Measurements from ENCODE around the gene KRTAP5-1. TPM values are rescaled to one million over a fixed set of nuclear protein-coding genes. Genes with fewer than 3 reads are reported as not detected.

KRTAP5-1 gene
- total RNA-seq, 2 donors from 2014 or later: not detected

DNA sequence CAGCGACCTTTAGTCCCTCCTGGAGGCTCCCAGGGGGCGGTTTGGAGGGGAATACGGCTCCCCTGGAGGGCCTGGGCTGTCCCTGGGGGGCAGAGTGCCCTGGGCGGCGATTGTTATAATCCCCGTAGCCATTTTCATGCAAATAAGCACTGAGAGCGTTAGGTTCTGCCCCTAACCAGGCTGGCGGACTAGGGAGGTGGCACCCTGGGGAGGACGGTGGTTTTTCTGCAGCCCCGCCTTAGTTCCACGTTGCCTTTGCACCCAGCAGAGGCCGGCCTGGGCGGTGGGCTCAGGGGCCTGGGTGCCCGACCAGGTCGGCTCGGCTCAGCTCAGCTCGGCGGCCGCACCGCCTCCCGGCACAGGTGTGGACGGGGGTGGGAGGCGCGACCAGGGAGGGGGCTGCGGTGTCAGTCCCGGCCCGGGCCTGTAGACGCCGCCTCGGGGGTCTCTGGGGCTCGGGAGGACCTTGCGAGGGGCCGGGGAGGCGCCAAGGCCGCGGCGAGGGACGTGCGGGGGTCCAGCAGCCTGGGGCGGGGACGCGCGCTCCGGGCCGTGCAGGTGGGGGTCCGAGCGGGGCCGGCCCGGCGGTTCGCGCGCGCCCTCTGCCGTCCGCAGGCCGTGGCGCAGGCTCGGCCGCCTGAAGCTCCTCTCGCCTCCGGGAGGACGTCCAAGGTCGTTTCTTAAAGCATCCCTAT, 10.7 kb downstream of the KRTAP5-1 start:
- H3K4me3 Mint-ChIP-seq: peak overlapping the region; percentile 78 to 79
- peaks cover 7% of the 10 kb centered on the region for H3K27me3 Mint-ChIP-seq (ENCODE audit: low read depth)
- H3K27ac Mint-ChIP-seq: no peak overlapping the region
- DNase-seq: peak; percentile 64 to 76
- H3K4me1 Mint-ChIP-seq (ENCODE audit: low read depth): peaks cover 8% of the 10 kb centered on the region
- peaks cover 0 to 6% of the 10 kb centered on the region in 2 donors for H3K9me3 Mint-ChIP-seq
- ATAC-seq (replicated peaks in 1 of 2): peak; percentile 51 to 59
- peaks cover 3 to 7% of the 10 kb centered on the region in 2 donors for H3K36me3 Mint-ChIP-seq (ENCODE audit: insufficient read depth in 2 of 2)

DNA sequence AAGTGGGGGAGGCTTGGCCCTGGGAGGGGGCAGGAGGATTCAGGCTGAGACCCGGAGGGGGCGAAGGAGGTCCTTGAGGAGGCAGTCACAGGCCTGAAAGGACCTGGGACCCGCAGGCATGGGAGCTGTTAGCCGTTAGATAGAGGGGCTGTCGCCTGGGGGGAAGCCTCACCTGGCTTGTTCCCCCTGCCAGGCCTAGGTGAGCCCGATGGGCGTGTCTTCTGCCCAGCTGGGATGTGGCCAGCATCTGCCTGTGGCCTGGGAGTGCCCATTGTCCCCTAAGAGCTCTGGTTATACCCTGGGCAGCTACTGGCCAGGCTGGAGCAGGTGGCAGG, 11.2 kb downstream of the KRTAP5-1 start:
- no peak overlapping the region for H3K27ac Mint-ChIP-seq
- peaks cover 7% of the 10 kb centered on the region for H3K27me3 Mint-ChIP-seq (ENCODE audit: low read depth)
- H3K4me3 Mint-ChIP-seq: peak overlapping the region; percentile 78 to 79
- H3K9me3 Mint-ChIP-seq: peaks cover 0 to 6% of the 10 kb centered on the region in 2 donors
- DNase-seq (no peak), ATAC-seq (replicated peaks in 1 of 2) (peak; percentile 3 to 14)
- peaks cover 3 to 5% of the 10 kb centered on the region in 2 donors for H3K36me3 Mint-ChIP-seq (ENCODE audit: insufficient read depth in 2 of 2)
- peaks cover 8% of the 10 kb centered on the region for H3K4me1 Mint-ChIP-seq (ENCODE audit: low read depth)

DNA sequence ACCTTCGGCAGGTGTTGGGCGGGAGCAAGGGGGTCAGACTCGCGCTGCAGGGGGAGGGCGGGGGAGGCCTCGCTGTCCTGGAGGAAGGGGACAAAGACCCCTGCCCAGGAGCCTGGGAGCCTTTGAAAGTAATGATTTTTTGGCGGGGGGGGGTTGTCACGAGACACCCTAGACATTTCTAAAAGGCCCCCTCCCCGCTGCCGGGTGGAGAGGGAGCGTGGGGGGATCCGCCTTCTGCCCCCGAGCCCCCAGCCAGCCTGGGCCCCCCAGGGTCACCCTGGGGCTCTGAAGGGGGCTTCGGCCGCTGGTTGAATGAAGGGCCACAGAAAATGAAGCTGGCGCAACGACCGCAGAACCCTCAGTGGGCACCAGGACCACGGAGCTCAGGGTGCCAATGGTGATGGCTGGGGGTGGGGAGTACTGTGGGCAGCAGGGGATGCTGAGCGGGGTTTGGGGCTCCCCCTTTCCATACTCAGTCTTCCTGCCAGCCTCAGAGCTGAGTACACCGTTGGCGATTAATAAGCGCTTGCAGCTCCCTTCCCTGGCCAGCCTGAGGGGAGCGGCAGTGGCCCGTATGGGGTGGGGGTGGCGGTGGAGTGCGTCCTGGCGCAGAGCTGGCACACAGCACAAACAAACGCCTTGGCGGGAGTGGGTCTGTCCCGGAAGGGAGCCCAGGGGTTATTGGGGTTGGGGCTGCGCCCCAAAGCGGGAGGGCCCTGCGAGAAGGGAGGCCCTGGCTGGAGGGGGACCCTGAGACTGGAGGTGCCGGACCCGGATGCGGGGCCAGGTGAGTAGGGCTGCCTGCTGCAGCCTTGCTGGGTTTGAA, 11.8 kb downstream of the KRTAP5-1 start:
- Mint-ChIP-seq H3K27me3 (ENCODE audit: low read depth) (peaks cover 7% of the 10 kb centered on the region), H3K9me3 (peaks cover 0 to 3% of the 10 kb centered on the region in 2 donors), H3K27ac (no peak overlapping the region), H3K36me3 (ENCODE audit: insufficient read depth in 2 of 2) (peaks cover 3 to 4% of the 10 kb centered on the region in 2 donors), H3K4me1 (ENCODE audit: low read depth) (peaks cover 8% of the 10 kb centered on the region), H3K4me3 (peak overlapping the region; percentile 78 to 79)
- ATAC-seq (replicated peaks in 1 of 2) (peak; percentile 3 to 6), DNase-seq (peak; percentile 32 to 35)

DNA sequence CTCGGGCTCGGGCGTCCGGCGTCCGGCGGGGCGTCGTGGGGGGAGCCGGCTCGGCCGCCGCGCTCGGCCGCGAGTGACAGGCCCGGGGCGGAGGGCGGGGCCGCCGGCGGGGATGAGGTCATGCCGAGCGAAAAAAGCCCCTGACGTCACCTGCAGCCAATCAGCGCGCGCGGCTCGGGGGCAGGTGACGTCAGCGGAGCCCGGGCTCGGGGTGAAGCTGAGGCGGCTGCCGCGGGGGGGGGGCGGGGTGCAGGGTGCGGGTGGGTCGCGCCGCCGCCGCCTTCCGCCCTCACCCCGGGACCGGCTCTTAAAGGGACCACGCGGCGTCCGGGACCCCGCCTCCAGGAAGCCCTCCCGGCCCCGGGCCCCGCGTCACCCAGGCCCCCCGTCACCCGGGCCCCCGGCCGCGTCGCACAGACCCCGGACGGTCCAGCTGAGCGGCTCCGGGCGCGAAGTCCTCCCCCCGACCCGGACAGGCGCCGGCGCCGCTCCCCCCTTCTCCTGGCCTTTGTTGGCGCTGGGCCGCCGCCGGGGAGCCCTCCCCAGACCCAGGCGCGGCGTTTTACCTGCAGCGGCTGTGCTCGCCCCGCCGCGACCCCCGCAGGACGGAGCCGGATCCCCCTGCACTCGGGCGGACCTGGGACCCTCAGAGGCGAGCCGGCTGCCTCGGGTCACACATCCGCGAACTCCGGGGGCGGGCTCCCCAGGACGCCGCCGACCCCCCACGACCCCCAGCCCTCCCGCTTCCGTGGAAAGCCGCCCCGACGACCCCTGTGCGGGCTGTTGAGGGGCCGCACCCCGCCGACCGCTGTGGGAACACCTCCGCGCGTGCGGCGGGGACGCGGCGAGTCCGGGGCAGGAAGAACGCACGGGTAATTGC, 12.6 kb downstream of the KRTAP5-1 start, which contains the start of gene DUSP8:
Gene DUSP8, minus strand, starts transcription at position 75 of the 880 bp plus-strand sequence. CDS start 6,445 bp downstream, outside the sequence.
- H3K4me3 Mint-ChIP-seq: peak within 1 kb of the TSS; percentile 64 to 79
- no peaks in the 10 kb centered on the region for H3K9me3 Mint-ChIP-seq
- peaks cover 8% of the 10 kb centered on the region for H3K4me1 Mint-ChIP-seq (ENCODE audit: low read depth)

DNA sequence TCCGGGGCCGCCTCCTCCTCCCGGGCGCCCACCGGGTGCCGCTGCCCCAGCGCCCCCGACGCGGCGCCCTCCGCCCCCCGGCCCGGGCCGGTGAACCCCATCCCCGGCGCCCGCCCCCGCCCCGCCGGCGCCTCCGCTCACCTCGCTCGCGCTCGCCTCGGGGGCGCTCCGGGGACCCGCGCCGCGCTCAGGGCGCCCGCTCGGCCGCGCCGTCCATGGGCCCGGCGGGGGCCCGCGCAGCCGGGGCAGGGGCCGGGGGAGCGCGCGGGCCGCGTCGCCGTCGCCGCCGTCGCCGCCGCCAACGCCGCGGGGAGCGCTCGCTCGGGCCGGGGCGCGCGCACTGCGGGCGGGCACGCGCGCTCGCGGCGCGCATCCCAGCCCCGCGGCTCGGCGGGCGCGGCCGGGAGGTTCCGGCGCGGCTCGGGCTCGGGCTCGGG, 13.3 kb downstream of the KRTAP5-1 start:
- Mint-ChIP-seq H3K27ac (no peak overlapping the region), H3K4me3 (no peak overlapping the region), H3K9me3 (no peaks in the 10 kb centered on the region), H3K36me3 (ENCODE audit: insufficient read depth in 2 of 2) (no peaks in the 10 kb centered on the region), H3K4me1 (ENCODE audit: low read depth) (peaks cover 8% of the 10 kb centered on the region), H3K27me3 (ENCODE audit: low read depth) (peaks cover 7% of the 10 kb centered on the region)
- DNase-seq (peak in 1 of 2 donors; percentile 30), ATAC-seq (replicated peaks in 1 of 2) (peak; percentile 17 to 24)

More for the DNA sequence above, 12.6 kb downstream of the KRTAP5-1 start, which contains the start of gene DUSP8:
- DNase-seq: peak; percentile 94 to 96
- Mint-ChIP-seq H3K27ac (no peak within 1 kb of the TSS), H3K36me3 (ENCODE audit: insufficient read depth in 2 of 2) (no peaks in the 10 kb centered on the region), H3K27me3 (ENCODE audit: low read depth) (peaks cover 7% of the 10 kb centered on the region)
- peak; percentile 75 to 79 for ATAC-seq (replicated peaks in 1 of 2)

DNA sequence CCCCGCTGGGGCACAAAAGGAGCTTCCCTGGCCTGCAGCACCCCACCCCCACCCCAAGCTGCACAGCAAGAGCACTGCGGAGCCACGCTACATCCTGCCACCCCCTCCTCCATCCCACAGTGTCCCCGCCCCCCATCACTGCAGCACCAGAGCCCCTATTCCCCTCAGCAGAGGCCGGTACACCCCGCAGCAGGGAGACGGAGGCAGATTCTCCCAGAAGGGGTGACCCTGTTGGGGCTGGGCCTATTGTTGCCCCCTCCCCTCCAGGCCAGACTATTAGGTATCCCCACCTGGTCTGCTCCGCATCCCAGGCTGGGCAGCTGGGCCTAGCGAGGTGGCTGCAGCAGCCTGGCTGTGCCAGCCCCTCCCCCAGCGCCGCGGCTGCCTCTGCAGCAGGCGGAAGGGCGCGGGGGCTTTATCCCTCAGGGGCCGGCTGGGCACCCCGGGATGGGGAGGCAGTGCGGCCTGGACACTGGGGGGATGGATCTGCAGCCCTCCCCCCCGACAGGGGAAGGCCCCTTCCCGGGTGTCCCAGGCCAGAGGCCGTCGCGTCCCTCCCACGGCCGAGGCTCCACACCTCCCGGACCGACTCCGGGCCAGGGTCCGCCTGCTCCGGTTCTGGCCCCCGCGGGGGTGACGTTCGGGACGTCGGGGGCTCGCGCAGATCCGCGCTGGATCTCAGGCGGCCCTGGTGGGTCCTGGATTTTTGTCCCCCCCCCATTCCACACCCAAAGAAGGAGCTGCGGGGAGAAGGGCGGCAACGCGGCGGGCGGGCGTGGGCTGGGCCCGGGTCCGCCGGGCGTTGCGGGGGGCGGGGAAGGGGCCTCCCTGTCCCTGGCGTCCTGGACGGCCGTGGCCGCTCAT, 14.0 kb downstream of the KRTAP5-1 start:
- Mint-ChIP-seq H3K27ac (no peak overlapping the region), H3K36me3 (ENCODE audit: insufficient read depth in 2 of 2) (no peaks in the 10 kb centered on the region), H3K9me3 (no peaks in the 10 kb centered on the region), H3K4me1 (ENCODE audit: low read depth) (peaks cover 8% of the 10 kb centered on the region), H3K4me3 (peak overlapping the region; percentile 50 to 64), H3K27me3 (ENCODE audit: low read depth) (peaks cover 7% of the 10 kb centered on the region)
- ATAC-seq (replicated peaks in 1 of 2) (no peak), DNase-seq (no peak)

DNA sequence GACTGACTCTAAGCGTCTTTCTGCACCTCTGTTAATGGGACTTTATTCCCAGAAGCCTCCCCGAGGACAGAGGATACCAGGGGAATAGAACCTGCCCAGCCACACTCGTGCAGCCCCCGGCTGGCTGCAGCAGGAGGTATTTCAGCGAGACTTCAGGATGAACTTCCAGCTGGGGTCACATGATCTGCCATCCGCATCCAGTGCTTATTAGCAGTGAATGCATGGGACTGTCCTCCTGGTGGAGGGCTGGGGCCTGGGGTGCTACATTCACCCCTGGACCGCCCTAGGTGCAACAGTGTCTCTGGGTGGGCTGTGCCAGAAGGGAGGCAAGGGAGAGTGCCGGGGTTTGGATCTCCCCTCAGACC, 14.6 kb downstream of the KRTAP5-1 start:
- ATAC-seq (replicated peaks in 1 of 2) (no peak), DNase-seq (no peak)
- H3K27me3 Mint-ChIP-seq (ENCODE audit: low read depth): peaks cover 7% of the 10 kb centered on the region
- peak overlapping the region; percentile 50 to 64 for H3K4me3 Mint-ChIP-seq
- peaks cover 8% of the 10 kb centered on the region for H3K4me1 Mint-ChIP-seq (ENCODE audit: low read depth)
- H3K9me3 Mint-ChIP-seq: no peaks in the 10 kb centered on the region
- no peak overlapping the region for H3K27ac Mint-ChIP-seq
- H3K36me3 Mint-ChIP-seq (ENCODE audit: insufficient read depth in 2 of 2): no peaks in the 10 kb centered on the region

DNA sequence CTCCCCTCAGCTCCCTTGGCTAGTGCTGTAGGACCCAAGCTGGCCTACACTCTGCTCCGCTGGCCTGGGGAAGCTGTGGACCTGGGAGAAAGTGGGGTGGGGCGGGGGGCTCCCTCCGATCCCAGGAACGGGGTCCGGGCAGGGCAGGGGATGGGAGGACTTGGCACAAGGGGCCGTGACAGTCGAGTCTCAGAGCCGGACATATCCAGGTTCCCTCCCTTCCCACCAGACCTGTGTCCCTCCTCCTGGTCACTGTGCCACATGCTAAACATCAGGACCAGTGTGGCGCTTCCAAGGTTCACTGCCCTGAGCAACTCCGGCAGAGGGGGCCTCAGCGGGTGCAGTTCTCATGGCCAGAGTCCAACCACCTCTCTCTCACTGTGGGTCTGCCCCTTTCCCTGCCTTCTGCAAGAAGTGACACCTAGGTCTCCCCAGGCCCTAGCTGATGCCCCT, 15.1 kb downstream of the KRTAP5-1 start:
- no peaks in the 10 kb centered on the region for H3K9me3 Mint-ChIP-seq
- ATAC-seq (replicated peaks in 1 of 2) (no peak), DNase-seq (no peak)
- no peak overlapping the region for H3K27ac Mint-ChIP-seq
- no peaks in the 10 kb centered on the region for H3K36me3 Mint-ChIP-seq (ENCODE audit: insufficient read depth in 2 of 2)
- peaks cover 8% of the 10 kb centered on the region for H3K4me1 Mint-ChIP-seq (ENCODE audit: low read depth)
- H3K4me3 Mint-ChIP-seq: no peak overlapping the region
- H3K27me3 Mint-ChIP-seq (ENCODE audit: low read depth): peaks cover 3% of the 10 kb centered on the region

DNA sequence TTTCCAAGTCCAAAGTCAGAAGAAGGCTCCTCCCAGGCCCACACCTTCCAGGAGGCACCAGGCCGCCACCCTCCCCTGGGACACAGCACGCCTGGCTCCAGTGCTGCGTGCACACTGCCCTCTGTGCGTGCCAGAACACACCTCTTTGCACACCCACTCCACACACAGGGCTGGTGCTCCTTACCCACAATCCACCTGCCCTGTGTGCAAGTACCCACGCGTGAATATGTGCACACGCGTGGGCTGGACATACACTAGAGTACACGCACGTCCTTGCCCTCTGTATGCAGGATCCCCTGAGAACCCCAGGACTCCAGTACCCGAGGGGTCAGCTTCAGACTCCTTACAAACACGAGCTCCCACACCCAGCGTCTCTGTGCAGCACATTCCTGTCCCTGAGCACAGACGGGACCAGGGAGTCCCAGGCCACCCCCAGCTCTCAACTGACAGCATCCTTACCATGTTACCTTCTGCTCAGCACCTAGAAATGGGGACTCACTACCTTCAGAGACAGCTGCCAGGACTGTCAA, 15.8 kb downstream of the KRTAP5-1 start:
- no peak overlapping the region for H3K27ac Mint-ChIP-seq
- no peak overlapping the region for H3K4me3 Mint-ChIP-seq
- peaks cover 8% of the 10 kb centered on the region for H3K4me1 Mint-ChIP-seq (ENCODE audit: low read depth)
- H3K9me3 Mint-ChIP-seq: no peaks in the 10 kb centered on the region
- H3K27me3 Mint-ChIP-seq (ENCODE audit: low read depth): no peaks in the 10 kb centered on the region
- no peak for ATAC-seq (replicated peaks in 1 of 2)
- no peak for DNase-seq
- H3K36me3 Mint-ChIP-seq (ENCODE audit: insufficient read depth in 2 of 2): no peaks in the 10 kb centered on the region

DNA sequence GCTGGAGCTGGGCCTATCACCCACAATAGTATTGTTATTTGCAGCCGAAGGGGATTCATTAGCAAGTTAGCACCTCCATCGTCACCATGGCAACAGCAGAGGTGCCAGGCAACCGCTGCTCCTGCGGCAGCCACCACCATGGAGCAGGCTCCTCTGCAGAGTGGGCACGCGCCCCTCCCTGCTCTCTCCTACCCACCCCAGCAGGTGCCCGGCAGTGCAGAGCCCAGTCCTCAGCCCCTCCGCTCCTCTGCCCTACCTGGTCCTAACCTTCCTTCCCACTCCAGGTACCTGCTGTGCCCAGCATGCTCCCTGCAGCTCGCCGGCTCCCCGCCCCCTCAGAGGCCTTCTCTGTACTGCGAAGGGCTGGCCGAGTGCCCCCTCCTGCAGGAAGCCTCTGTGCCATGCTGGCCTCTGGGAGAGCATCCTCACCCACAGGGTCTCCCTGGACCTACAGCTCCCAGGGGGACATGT, 16.6 kb downstream of the KRTAP5-1 start:
- Mint-ChIP-seq H3K4me3 (no peak overlapping the region), H3K36me3 (ENCODE audit: insufficient read depth in 2 of 2) (no peaks in the 10 kb centered on the region), H3K27ac (no peak overlapping the region), H3K4me1 (ENCODE audit: low read depth) (peaks cover 2% of the 10 kb centered on the region), H3K27me3 (ENCODE audit: low read depth) (no peaks in the 10 kb centered on the region), H3K9me3 (no peaks in the 10 kb centered on the region)
- no peak for DNase-seq
- ATAC-seq (replicated peaks in 1 of 2): no peak

DNA sequence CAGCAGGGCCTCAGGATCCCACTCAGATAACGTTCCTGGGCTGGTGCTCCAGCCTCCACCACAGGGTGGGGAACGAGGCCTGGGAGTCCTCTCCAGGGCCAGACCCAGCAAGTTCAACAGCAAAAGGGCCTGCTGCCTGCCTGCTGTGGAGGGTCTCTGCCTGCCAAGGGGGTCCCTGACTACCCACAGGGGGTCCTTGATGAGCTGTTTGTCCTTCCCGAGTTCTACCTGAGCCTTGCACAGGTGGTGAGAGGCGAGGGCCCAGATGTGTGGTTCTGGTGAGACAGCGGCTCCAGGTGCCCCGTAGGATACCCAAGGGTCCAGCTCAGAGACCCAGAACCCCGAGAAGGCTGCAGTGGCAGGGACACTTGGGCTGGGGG, 17.4 kb downstream of the KRTAP5-1 start:
- H3K9me3 Mint-ChIP-seq: no peaks in the 10 kb centered on the region
- ATAC-seq (replicated peaks in 1 of 2): no peak
- H3K4me1 Mint-ChIP-seq (ENCODE audit: low read depth): no peaks in the 10 kb centered on the region
- no peaks in the 10 kb centered on the region for H3K27me3 Mint-ChIP-seq (ENCODE audit: low read depth)
- H3K36me3 Mint-ChIP-seq (ENCODE audit: insufficient read depth in 2 of 2): no peaks in the 10 kb centered on the region
- no peak overlapping the region for H3K4me3 Mint-ChIP-seq
- no peak overlapping the region for H3K27ac Mint-ChIP-seq
- DNase-seq: no peak
